Ectodermal cell (in vitro differentiated cells): Measurements from ENCODE around the gene METTL2B. TPM values are rescaled to one million over a fixed set of nuclear protein-coding genes. Genes with fewer than 3 reads are reported as not detected.
A peak's percentile ranks its signal among the peaks of the same experiment; 100 is the strongest.
"Not testable (repeated sequence)": the region's sequence is repeated elsewhere in the genome, so short reads cannot be mapped to it uniquely, and the experiment has no call there.

Experiments used
- H3K27ac ChIP-seq: 2 replicates; pipeline ENCODE4 v1.7.0; 2013; ENCODE audit warnings: mild to moderate bottlenecking, low read depth, low read length; ENCODE audit not compliant: insufficient read depth, poor library complexity, severe bottlenecking
- H3K27me3 ChIP-seq: 2 replicates; pipeline ENCODE4 v1.7.0; 2013; ENCODE audit warnings: mild to moderate bottlenecking, low read length; ENCODE audit not compliant: insufficient read depth, control insufficient read depth, poor library complexity, severe bottlenecking
- H3K36me3 ChIP-seq: one replicate; pipeline ENCODE4 v1.7.0; 2013; ENCODE audit warnings: low read length; ENCODE audit not compliant: control insufficient read depth, insufficient read depth
- H3K4me1 ChIP-seq: one replicate; pipeline ENCODE4 v1.7.0; 2013; ENCODE audit warnings: low read length; ENCODE audit not compliant: control insufficient read depth, insufficient read depth
- H3K4me3 ChIP-seq: 2 replicates; pipeline ENCODE4 v1.7.0; 2013; ENCODE audit warnings: low read depth, low read length, control low read depth; ENCODE audit not compliant: insufficient read depth
- H3K9me3 ChIP-seq: 2 replicates; pipeline ENCODE4 v1.7.0; 2013; ENCODE audit warnings: mild to moderate bottlenecking, low read length, moderate library complexity; ENCODE audit not compliant: control insufficient read depth
- WGBS, 2 experiments: methylation state at CpG; one replicate each; pipeline ENCODE4 v1.1.7; 2013; ENCODE audit warnings: missing lambda C conversion rate in 2 of 2; 5-methylcytosine and 5-hydroxymethylcytosine counted together
- polyA plus RNA-seq, 4 experiments: library from polyadenylated mRNA; stranded (reverse); fragments of 50-300 nt; gene quantifications; one replicate each; pipeline ENCODE4 v1.2.3, GENCODE V29; 2013

Gene METTL2B, protein sequence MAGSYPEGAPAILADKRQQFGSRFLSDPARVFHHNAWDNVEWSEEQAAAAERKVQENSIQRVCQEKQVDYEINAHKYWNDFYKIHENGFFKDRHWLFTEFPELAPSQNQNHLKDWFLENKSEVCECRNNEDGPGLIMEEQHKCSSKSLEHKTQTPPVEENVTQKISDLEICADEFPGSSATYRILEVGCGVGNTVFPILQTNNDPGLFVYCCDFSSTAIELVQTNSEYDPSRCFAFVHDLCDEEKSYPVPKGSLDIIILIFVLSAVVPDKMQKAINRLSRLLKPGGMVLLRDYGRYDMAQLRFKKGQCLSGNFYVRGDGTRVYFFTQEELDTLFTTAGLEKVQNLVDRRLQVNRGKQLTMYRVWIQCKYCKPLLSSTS
- 36.6 TPM for polyA plus RNA-seq (2013, experiment 1 of 4)
- 44.4 TPM for polyA plus RNA-seq (2013, experiment 2 of 4)
- polyA plus RNA-seq (2013, experiment 3 of 4), result 31.9 TPM
- 32.1 TPM for polyA plus RNA-seq (2013, experiment 4 of 4)

DNA sequence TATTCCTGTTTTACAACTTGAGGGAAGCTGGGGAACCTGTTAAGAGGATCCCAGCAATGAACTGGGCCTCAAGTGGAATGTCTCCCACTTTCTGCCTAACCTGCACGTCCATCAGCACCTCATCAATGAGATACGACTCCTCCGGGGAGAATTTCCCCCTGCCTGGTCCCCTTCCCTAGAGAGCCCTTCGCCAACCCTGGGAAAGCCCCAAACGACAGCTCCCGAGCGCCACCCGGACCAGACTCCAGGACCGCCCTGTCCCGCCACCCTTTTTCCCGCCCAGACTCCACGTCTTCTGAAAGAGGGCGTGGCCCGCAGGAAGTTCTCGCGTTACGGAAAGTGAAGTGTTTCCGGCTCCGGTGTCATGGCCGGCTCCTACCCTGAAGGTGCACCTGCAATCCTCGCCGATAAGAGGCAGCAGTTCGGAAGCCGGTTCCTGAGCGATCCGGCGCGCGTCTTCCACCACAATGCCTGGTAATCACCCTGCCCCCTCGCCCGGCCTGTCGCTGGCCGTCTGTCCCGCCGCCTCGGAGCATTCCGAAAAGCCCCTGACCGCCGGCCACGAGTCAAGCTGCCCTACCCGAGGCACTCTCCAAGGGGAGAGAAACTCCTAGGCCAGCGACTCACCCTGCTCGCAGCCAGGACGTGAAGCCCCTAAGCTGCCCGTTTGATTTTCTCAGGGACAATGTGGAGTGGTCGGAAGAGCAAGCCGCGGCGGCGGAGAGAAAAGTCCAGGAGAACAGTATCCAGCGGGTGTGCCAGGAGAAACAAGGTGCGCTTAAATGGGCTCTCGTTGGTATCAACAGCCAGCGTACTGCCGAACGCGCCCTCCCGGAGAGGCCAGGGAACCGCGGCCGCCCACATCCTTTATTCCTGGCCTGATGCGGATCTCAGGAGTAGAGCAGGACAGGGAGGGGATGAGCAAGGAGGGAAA lies at the start of gene METTL2B:
Gene METTL2B, plus strand, starts transcription at position 347 of the 934 bp plus-strand sequence. Its CDS starts 18 bp downstream, at position 365.
- not testable (repeated sequence) for H3K9me3 ChIP-seq, H3K4me1 ChIP-seq
- WGBS, 2 experiments, result 0 to 1% methylated on average over 62 of the region's 62 CpGs

DNA sequence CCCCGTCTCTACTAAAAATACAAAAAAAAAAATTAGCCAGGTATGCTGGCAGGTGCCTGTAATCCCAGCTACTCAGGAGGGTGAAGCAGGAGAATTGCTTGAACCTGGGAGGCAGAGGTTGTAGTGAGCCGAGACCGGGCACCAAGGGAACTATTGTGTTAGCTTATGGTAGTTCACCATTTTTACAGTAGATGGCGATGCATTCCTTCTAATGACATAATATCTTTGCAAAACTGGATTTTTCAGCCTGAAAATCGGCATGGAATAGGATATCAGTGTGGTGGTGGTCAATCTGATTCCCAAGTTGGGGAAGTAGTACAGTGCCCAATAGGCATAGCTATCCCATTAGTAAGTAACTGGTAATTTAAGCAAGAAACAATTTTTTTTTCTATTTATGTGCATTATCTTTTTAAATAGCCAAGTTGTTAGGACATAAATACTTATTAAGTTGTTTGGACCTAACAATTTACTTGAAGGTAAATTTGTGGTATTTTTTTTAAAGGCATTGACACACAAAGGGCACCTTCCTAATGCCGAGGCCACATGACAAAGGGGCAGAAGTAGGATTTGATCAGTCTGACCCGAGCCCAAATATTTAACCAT lies 49.2 kb upstream of the METTL2B start:
- no peaks in the 10 kb centered on the region for H3K36me3 ChIP-seq
- H3K9me3 ChIP-seq, result no peaks in the 10 kb centered on the region
- no peak overlapping the region for H3K27ac ChIP-seq
- WGBS, 2 experiments, result 34 to 39% methylated on average over 5 to 7 of the region's 7 CpGs
- no peak overlapping the region for H3K4me3 ChIP-seq
- no peaks in the 10 kb centered on the region for H3K4me1 ChIP-seq
- H3K27me3 ChIP-seq, result no peaks in the 10 kb centered on the region

More for the DNA sequence above, at the start of gene METTL2B:
- not testable (repeated sequence) for H3K36me3 ChIP-seq, H3K27me3 ChIP-seq
- H3K27ac ChIP-seq, result peak within 1 kb of the TSS; percentile 91
- peak within 1 kb of the TSS; percentile 63 for H3K4me3 ChIP-seq

DNA sequence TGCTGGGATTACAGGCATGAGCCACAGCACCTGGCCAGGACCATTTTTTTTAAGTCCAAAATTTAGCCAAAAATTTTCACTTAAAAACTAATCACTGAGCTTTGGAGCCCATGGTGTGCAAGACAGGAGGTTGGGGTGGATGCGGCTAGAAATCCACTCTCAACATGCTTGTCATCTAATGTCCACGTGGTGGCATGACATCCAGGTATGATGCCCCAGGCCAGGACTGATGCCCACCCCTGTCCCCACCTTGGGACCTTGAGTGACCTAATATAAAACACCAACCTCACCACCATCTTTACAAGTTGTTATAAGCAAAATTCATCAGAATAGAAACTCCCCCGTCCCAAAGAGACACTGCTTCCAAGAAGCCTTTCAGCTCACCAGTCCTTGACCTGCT lies 46.3 kb upstream of the METTL2B start:
- WGBS, 2 experiments, result 85 to 90% methylated on average over 3 of the region's 3 CpGs
- Histone ChIP-seq H3K27ac (no peak overlapping the region), H3K9me3 (no peaks in the 10 kb centered on the region), H3K4me3 (no peak overlapping the region), H3K27me3 (no peaks in the 10 kb centered on the region), H3K4me1 (no peaks in the 10 kb centered on the region), H3K36me3 (no peaks in the 10 kb centered on the region)

DNA sequence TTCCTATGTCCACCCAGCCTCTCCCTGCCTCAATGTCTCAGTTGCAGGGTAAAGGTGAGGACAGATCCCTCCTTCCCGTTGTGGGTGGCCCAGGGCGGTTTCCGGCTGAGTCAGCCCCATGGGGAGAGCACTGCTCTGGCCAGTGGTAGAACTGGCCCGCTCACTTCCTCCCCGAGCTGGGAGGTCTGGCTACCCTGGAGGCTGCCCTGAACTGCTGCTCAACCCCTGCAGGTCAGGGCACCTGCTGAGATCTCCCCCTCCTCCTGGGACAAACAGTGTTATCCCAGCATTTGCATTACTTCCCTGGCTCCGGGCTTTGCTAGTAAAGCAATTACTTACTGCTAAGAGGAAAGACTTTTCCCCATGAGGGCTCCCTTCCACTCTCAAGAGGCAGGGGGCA lies 45.3 kb upstream of the METTL2B start:
- Histone ChIP-seq H3K27me3 (no peaks in the 10 kb centered on the region), H3K4me3 (no peak overlapping the region), H3K9me3 (no peaks in the 10 kb centered on the region), H3K27ac (no peak overlapping the region), H3K36me3 (no peaks in the 10 kb centered on the region), H3K4me1 (no peaks in the 10 kb centered on the region)
- 46 to 56% methylated on average over 6 of the region's 6 CpGs for WGBS, 2 experiments

DNA sequence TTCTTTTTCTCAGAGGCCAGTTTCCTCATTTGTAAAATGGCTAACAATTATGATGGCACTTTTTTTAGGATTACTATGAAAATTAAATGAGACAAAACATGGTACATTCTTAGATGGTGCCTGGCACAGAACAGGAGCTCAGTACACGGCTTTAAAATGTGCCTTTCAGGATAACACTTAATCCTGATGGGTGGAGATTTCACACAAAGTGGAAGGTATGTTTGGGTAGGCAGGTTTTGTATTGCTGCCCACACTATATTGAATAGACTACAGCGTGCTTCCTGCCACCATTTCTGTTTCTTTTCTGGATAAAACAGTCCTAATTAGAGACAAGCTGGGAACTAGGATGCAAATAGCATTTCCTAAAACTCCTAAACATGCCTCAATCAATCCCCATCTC lies 44.8 kb upstream of the METTL2B start:
- Histone ChIP-seq H3K9me3 (no peaks in the 10 kb centered on the region), H3K4me3 (no peak overlapping the region), H3K27me3 (no peaks in the 10 kb centered on the region), H3K4me1 (no peaks in the 10 kb centered on the region), H3K36me3 (no peaks in the 10 kb centered on the region), H3K27ac (no peak overlapping the region)
- 74 to 81% methylated on average over 2 of the region's 2 CpGs for WGBS, 2 experiments

DNA sequence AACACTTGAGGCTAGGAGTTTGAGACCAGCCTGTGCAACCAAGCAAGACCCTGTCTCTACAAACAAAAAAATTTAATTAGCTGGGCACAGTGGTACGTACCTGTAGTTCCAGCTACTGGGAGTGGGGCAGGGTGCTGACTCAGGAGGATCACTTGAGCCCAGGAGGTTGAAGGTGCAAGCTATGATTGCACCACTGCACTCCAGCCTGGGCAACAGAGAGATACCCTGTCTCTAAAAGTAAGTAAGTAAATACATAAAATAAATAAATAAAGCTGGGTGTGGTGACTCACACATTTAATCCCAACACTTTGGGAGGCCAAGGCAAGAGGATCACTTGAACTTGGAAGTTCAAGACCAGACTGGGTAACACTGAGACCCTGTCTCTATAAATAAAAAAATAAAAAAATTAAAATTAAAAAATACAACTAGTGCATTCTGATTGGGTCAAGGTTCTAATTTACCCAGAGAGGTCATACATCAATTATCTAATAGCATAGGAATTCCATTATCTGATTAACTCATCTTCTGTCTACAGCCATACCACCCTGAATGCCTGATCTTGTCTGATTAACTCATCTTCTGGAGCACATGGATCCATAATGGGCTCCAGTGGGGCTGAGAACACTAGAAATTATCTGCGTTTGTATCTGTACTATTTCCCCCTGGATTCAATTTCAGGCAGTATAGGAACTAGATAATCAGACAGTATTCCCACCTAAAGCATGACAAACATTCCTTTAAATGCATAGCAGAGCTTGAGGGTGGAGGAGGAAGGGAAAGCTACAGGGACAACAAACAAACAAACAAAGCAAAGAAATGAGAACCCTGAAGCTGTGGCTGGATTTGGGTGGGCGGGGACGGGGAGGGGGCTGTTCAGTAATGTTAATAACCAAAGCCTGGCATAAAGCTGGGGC lies 41.9 kb upstream of the METTL2B start:
- H3K4me1 ChIP-seq, result no peaks in the 10 kb centered on the region
- H3K27me3 ChIP-seq, result no peaks in the 10 kb centered on the region
- H3K4me3 ChIP-seq, result no peak overlapping the region
- no peaks in the 10 kb centered on the region for H3K9me3 ChIP-seq
- 80 to 84% methylated on average over 4 of the region's 4 CpGs for WGBS, 2 experiments
- H3K27ac ChIP-seq, result no peak overlapping the region
- H3K36me3 ChIP-seq, result no peaks in the 10 kb centered on the region

DNA sequence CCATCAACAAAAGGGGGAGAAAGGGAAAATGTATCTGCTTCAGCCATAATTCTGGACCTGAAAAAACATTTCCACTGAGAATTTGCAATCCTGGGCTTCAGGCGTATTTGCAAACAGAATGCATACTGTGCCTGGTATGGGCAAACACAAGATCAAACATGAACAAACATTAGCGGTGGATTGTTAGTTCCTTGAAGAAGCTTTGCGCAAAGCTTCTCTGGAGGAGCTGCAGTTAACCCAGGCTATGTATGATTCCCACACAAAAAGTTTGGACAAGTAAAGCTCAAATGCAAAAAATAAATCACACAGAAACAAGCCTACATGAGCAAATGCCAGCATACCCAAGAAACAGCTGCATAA lies 41.2 kb upstream of the METTL2B start:
- Histone ChIP-seq H3K27me3 (no peaks in the 10 kb centered on the region), H3K36me3 (no peaks in the 10 kb centered on the region), H3K4me3 (no peak overlapping the region), H3K9me3 (no peaks in the 10 kb centered on the region), H3K27ac (no peak overlapping the region), H3K4me1 (no peaks in the 10 kb centered on the region)
- WGBS, 2 experiments, result 77 to 87% methylated on average over 3 of the region's 3 CpGs

DNA sequence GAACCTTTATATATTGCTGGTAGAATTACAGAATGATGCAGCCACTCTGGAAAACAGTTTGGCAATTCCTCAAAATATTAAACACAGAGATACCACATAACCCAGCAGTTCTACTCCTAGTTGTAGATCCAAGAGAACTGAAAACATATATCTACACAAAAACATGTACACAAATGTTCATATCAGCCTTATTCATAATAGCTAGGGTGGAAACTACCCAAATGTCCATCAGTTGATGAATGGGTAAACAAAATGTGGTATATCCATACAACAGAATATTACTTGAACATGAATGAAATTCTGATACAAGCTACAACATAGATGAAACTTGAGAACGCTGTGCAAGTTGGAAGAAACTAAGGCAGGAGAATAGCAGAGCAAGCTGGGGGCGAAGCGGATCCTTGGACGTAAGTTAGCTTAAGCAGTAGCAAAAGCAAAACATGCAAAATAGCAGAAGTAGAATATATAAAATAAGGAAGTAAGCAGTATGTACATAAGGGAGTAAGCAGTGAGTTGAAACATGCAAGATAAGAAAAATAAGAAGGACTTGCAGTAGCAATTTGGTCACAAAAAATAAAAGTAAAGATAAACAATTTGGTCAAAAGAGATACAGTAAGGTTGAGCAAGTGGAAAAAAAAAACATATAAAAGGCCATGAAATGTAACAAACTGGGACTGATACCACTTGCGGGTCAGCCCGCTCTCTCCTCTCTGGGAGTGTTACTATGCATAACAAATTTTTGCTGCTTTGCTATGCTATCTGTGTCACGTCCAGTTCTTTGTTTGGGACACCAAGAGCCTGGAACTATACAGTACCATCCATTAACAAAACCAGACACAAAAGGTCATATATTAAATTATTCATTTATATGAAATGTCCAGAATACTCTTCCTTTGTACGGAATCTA lies 38.9 kb upstream of the METTL2B start:
- H3K4me3 ChIP-seq, result no peak overlapping the region
- WGBS, 2 experiments, result 95% methylated on average over 8 of the region's 8 CpGs
- H3K27me3 ChIP-seq, result no peaks in the 10 kb centered on the region
- no peaks in the 10 kb centered on the region for H3K4me1 ChIP-seq
- no peaks in the 10 kb centered on the region for H3K36me3 ChIP-seq
- H3K9me3 ChIP-seq, result no peaks in the 10 kb centered on the region
- H3K27ac ChIP-seq, result no peak overlapping the region

DNA sequence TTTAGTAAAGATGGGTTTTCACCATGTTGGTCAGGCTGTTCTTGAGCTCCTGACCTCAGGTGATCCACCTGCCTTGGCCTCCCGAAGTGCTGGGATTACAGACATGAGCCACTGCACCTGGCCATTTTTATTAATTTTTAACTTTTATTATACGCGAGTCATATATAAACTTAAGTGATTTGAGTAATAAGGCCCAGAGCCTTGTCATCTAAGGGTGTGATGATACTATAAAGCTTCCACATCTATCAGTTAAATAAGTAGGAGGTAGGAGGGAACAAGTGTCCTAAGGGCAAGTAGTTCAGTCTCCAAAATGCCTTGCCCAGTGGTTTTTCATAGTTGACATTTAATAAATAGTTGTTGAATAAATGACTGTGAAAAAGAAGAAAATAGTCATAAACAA lies 34.2 kb upstream of the METTL2B start:
- H3K36me3 ChIP-seq, result no peaks in the 10 kb centered on the region
- no peaks in the 10 kb centered on the region for H3K9me3 ChIP-seq
- no peak overlapping the region for H3K27ac ChIP-seq
- H3K4me1 ChIP-seq, result no peaks in the 10 kb centered on the region
- H3K4me3 ChIP-seq, result no peak overlapping the region
- 97 to 98% methylated on average over 3 of the region's 3 CpGs for WGBS, 2 experiments
- H3K27me3 ChIP-seq, result no peaks in the 10 kb centered on the region
